Subcutaneous abdominal adipose tissue (tissue), 5 donors: ENCODE measurements around the gene CD72.

Experiments used
- H3K27ac ChIP-seq: one replicate; pipeline ENCODE4 v1.7.0; 2013; ENCODE audit warnings: low read depth, mild to moderate bottlenecking, inconsistent platforms, low read length, moderate library complexity
- H3K27me3 ChIP-seq, 5 donors: one replicate each; pipeline ENCODE4 v1.7.0; 2013; ENCODE audit warnings: low read length in 5 of 5, inconsistent platforms in 1 of 5; ENCODE audit not compliant: control insufficient read depth in 5 of 5, insufficient read depth in 4 of 5
- H3K36me3 ChIP-seq, 5 donors: one replicate each; pipeline ENCODE4 v1.7.0; 2013; ENCODE audit warnings: low read length in 5 of 5; ENCODE audit not compliant: control insufficient read depth in 5 of 5, insufficient read depth in 5 of 5
- H3K4me1 ChIP-seq, 5 donors: one replicate each; pipeline ENCODE4 v1.7.0; 2013; ENCODE audit warnings: low read length in 5 of 5, mild to moderate bottlenecking in 3 of 5, moderate library complexity in 1 of 5; ENCODE audit not compliant: control insufficient read depth in 5 of 5, insufficient read depth in 5 of 5
- H3K4me3 ChIP-seq, 5 donors: one replicate each; pipeline ENCODE4 v1.7.0; 2013; ENCODE audit warnings: low read length in 5 of 5, low read depth in 1 of 5
- H3K9ac ChIP-seq, 5 donors: one replicate each; pipeline ENCODE4 v1.7.0; 2013; ENCODE audit warnings: low read length in 5 of 5, mild to moderate bottlenecking in 4 of 5, moderate library complexity in 3 of 5
- H3K9me3 ChIP-seq, 5 donors: one replicate each; pipeline ENCODE4 v1.7.0; 2013; ENCODE audit warnings: low read length in 5 of 5; ENCODE audit not compliant: control insufficient read depth in 5 of 5
- donor health status: healthy.
- donor health status: healthy.
- donor health status: healthy.
- donor health status: healthy.
- donor health status: healthy.

CD72 gene

DNA sequence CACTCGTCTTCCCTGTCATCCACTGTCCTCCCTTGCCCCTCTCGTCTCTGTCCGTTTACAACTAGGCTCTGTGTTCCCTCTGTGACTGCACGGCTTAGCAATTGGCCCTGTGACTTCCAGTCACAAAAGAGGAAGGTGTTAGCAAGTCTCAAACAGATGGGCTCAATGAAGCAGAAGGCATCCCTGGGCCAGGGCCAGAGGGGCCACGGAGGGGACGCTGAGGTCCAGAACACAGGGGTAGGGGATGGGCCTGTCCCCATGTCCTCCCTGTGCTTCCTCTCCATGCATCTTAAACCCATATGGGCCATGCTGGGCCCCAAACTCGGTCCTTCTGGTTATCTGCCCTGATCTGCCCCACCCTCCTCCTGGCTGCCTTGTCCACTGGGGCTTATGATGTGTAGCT, at the start of gene CD72:
TSS of gene CD72 (minus strand) at position 89 of the 403 bp plus-strand sequence. CDS start 110 bp downstream, outside the sequence.
- Histone ChIP-seq H3K9ac (peak within 1 kb of the TSS in 4 of 5 donors; percentile 40 to 73 (median 64)), H3K4me1 (peaks cover 0 to 32% (median 18%) of the 10 kb centered on the region in 5 donors)

GRCh38 chr9:35667939-35668338, 49.7 kb upstream of the CD72 start:
- H3K9me3 ChIP-seq: no peaks in the 10 kb centered on the region
- H3K9ac ChIP-seq: no peak overlapping the region
- H3K4me3 ChIP-seq: no peak overlapping the region
- H3K4me1 ChIP-seq: peaks cover 0 to 16% (median 12%) of the 10 kb centered on the region in 5 donors
- H3K27ac ChIP-seq: no peak overlapping the region
- H3K36me3 ChIP-seq: no peaks in the 10 kb centered on the region
- no peaks in the 10 kb centered on the region for H3K27me3 ChIP-seq

More for the DNA sequence above, at the start of gene CD72:
- Histone ChIP-seq H3K27me3 (peaks cover 0 to 2% (median 0%) of the 10 kb centered on the region in 5 donors), H3K27ac (no peak within 1 kb of the TSS), H3K9me3 (no peaks in the 10 kb centered on the region), H3K36me3 (no peaks in the 10 kb centered on the region), H3K4me3 (peak within 1 kb of the TSS; percentile 62 to 72 (median 65))

- H3K4me3 ChIP-seq: no peak overlapping the region
- no peak overlapping the region for H3K9ac ChIP-seq
- H3K36me3 ChIP-seq: peaks cover 0 to 7% (median 0%) of the 10 kb centered on the region in 5 donors
- no peak overlapping the region for H3K27ac ChIP-seq
- no peaks in the 10 kb centered on the region for H3K27me3 ChIP-seq
- peaks cover 0 to 22% (median 20%) of the 10 kb centered on the region in 5 donors for H3K4me1 ChIP-seq
- H3K9me3 ChIP-seq: no peaks in the 10 kb centered on the region
Measured at GRCh38 chr9:35666549-35666948, 48.3 kb upstream of the CD72 start.

DNA sequence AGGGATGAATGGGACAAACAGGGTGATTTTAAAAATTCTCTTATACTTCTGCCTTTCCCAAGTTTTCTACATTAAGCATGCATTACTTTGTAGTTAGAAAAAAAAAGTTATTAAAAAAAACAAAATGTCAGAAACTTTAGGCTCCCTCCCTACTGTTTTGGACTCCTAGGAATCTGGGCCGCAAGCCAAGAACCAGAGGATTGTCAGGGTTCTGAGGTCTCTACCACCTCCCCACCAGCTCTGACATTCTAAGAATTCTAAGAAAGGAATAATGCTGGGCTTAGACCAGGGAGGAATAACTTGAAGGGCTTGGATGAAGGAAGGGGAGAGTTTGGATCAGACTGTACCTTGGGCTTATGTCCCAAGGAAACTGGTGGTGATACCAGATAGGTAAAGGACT, 47.8 kb upstream of the CD72 start:
- H3K9me3 ChIP-seq: no peaks in the 10 kb centered on the region
- no peak overlapping the region for H3K27ac ChIP-seq
- H3K4me3 ChIP-seq: no peak overlapping the region
- H3K36me3 ChIP-seq: peaks cover 0 to 8% (median 1%) of the 10 kb centered on the region in 5 donors
- H3K9ac ChIP-seq: no peak overlapping the region
- no peaks in the 10 kb centered on the region for H3K27me3 ChIP-seq
- H3K4me1 ChIP-seq: peaks cover 0 to 26% (median 23%) of the 10 kb centered on the region in 5 donors

DNA sequence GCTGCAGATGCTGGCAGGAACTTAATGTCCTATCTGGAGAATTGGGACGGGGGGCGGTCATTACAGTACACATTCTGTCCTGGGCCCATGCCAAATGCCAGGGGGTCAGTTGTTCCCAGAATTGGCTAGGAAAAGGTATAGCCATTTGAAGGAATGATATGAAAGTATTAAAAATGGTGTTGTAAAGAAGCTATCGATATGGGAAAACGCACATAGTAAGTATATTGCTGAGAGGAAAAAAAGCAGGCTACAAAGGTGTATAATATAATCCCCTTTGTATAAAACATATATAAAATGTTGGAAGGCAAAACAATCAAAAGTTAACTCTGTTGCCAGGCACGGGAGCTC, 47.2 kb upstream of the CD72 start:
- no peaks in the 10 kb centered on the region for H3K27me3 ChIP-seq
- H3K9me3 ChIP-seq: no peaks in the 10 kb centered on the region
- H3K27ac ChIP-seq: no peak overlapping the region
- H3K4me3 ChIP-seq: peak overlapping the region; percentile 67 to 77 (median 68)
- H3K36me3 ChIP-seq: peaks cover 0 to 14% (median 7%) of the 10 kb centered on the region in 5 donors
- peak overlapping the region in 4 of 5 donors; percentile 65 to 80 (median 66) for H3K9ac ChIP-seq
- H3K4me1 ChIP-seq: peaks cover 0 to 32% (median 29%) of the 10 kb centered on the region in 5 donors

DNA sequence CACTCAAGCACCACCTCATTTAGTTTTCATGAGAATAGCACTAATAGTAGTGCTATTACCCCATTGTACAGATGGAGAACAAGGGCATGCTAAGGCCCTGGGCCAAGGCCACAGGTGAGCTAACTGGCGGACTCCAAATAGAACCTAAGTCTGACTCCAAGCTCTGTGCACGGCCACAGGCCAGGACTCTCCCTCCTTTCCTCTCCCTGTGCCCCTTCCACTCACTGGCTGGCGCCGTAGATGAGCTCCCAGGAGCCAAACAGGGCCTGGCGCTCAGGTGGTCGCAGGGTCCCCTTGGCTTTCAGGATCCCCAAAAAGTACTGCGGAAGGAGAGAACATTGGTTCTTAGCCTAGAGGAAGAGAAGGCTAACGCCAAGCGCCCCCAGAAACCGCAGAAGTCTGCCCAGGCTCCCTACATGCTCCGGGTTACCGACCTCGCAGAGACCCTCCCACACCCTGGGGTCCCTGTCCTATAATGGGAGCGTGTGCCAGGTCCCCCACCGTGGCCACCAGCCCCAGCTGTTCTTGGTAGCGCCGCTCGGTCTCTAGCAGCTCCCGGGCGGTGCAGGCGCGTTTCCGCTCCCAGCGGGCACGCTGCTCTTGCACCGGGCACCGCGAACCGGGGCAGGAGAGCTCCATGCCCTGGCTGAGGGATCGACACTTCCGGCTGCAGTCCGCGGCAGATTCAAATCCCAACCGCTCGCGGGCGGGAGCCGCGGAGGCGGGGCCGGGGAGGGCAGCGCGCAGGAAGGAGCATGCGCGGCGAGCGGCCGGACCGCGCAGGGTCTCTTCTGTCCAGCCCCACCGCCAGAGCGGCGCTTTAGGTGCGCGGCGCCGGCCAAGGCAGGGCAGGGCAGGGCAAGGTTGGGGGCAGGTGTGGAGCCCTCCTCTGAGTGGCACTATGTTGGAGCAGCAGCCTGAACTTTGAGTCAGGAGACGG, 46.6 kb upstream of the CD72 start, which contains the start of gene ARHGEF39:
TSS of gene ARHGEF39 (minus strand) at position 665 of the 940 bp plus-strand sequence. CDS start at position 639, 26 bp downstream.
- peak within 1 kb of the TSS; percentile 67 to 77 (median 68) for H3K4me3 ChIP-seq
- H3K27me3 ChIP-seq: no peaks in the 10 kb centered on the region
- peaks cover 2 to 38% (median 34%) of the 10 kb centered on the region in 5 donors for H3K4me1 ChIP-seq
- peak within 1 kb of the TSS in 4 of 5 donors; percentile 65 to 80 (median 66) for H3K9ac ChIP-seq
- H3K9me3 ChIP-seq: no peaks in the 10 kb centered on the region
- peaks cover 0 to 20% (median 11%) of the 10 kb centered on the region in 5 donors for H3K36me3 ChIP-seq
- no peak within 1 kb of the TSS for H3K27ac ChIP-seq

- H3K36me3 ChIP-seq: peaks cover 0 to 20% (median 11%) of the 10 kb centered on the region in 5 donors
- no peak overlapping the region for H3K4me3 ChIP-seq
- no peak overlapping the region for H3K27ac ChIP-seq
- no peaks in the 10 kb centered on the region for H3K27me3 ChIP-seq
- H3K9me3 ChIP-seq: no peaks in the 10 kb centered on the region
- H3K4me1 ChIP-seq: peaks cover 14 to 53% (median 46%) of the 10 kb centered on the region in 5 donors
- H3K9ac ChIP-seq: no peak overlapping the region
Measured at GRCh38 chr9:35662437-35662836, 44.2 kb upstream of the CD72 start.

- Histone ChIP-seq H3K27me3 (no peaks in the 10 kb centered on the region), H3K27ac (peak overlapping the region; percentile 95), H3K9me3 (no peaks in the 10 kb centered on the region), H3K9ac (peak overlapping the region in 2 of 5 donors; percentile 2 to 43), H3K4me3 (no peak overlapping the region), H3K4me1 (peaks cover 16 to 58% (median 51%) of the 10 kb centered on the region in 5 donors), H3K36me3 (peaks cover 0 to 20% (median 11%) of the 10 kb centered on the region in 5 donors)
Measured at GRCh38 chr9:35661756-35662350, 43.6 kb upstream of the CD72 start.

DNA sequence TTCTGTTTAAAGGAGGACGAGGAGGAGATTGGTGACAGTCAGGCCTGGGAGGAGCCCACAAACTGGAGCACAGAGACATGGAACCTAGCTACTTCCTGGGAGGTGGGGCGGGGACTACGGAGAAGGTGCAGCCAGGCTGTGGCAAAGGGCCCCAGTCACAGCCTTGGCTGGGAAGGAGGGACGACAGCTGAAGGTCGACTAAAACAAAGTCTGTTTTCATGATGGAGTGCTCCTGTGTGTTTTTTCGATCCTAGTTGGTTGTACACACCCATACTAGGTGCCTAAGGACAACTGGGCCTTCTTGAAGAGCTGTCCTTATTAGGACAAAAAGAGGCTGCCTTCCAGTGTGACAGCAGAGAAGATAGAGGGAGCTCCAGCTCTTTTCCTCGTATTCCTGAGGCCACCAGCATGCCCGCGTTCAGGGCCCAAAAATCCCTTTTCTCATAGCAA, 42.8 kb upstream of the CD72 start:
- no peaks in the 10 kb centered on the region for H3K27me3 ChIP-seq
- peaks cover 17 to 59% (median 48%) of the 10 kb centered on the region in 5 donors for H3K4me1 ChIP-seq
- H3K36me3 ChIP-seq: peaks cover 0 to 20% (median 11%) of the 10 kb centered on the region in 5 donors
- peak overlapping the region in 3 of 5 donors; percentile 43 to 94 (median 51) for H3K9ac ChIP-seq
- H3K27ac ChIP-seq: peak overlapping the region; percentile 95
- no peaks in the 10 kb centered on the region for H3K9me3 ChIP-seq
- peak overlapping the region in 1 of 5 donors; percentile 25 for H3K4me3 ChIP-seq
